Panc1 (cell line): ENCODE data around the gene UTF1. TPM values are rescaled to one million over a fixed set of nuclear protein-coding genes. Genes with fewer than 3 reads are reported as not detected.

Experiments
- ATAC-seq: fragments of 200-7000 bp; cut with Tn5 transposase; 2 replicates; pipeline ENCODE4 v1.9.1; 2020; ENCODE audit warnings: mild to moderate bottlenecking, moderate library complexity
- BruUV-seq: library from RNA; stranded (reverse); fragments of 400-500 nt; replicated peaks from 2 replicates; lab custom pipeline; 2021; lab: Mats Ljungman, UMichigan
- CTCF ChIA-PET: fragments of 300-600 bp; sonication (Branson Sonifier 250); formaldehyde crosslinking; loops from one replicate; lab custom pipeline; 2022; ENCODE audit warnings: antibody characterized with exemption; lab: Charles Lee
- POLR2A ChIA-PET: fragments of 300-600 bp; sonication (Branson Sonifier 250); formaldehyde crosslinking; loops from one replicate; lab custom pipeline; 2022; ENCODE audit warnings: antibody characterized with exemption; lab: Charles Lee
- DNase-seq: peaks from one replicate; pipeline ENCODE4 v3.0.0-alpha.2; 2010; ENCODE audit warnings: low read depth, low spot score
- H3K27ac ChIP-seq: 2 replicates; pipeline ENCODE4 v1.5.1; 2011; ENCODE audit warnings: mild to moderate bottlenecking, low read length, inconsistent platforms
- H3K27me3 ChIP-seq: fragments of 200-500 bp; sonication (Bioruptor generic); 2 replicates; pipeline ENCODE4 v1.6.0; 2014; ENCODE audit warnings: low read length, inconsistent platforms; ENCODE audit not compliant: control insufficient read depth, insufficient read depth
- H3K36me3 ChIP-seq: fragments of 200-500 bp; sonication (Bioruptor generic); 2 replicates; pipeline ENCODE4 v1.5.1; 2014; ENCODE audit warnings: inconsistent platforms, mild to moderate bottlenecking, low read length, moderate library complexity; ENCODE audit not compliant: control insufficient read depth, insufficient read depth
- H3K4me1 ChIP-seq: 2 replicates; pipeline ENCODE4 v1.5.1; 2011; ENCODE audit warnings: inconsistent platforms, mild to moderate bottlenecking, low read length, moderate library complexity; ENCODE audit not compliant: control insufficient read depth, insufficient read depth
- H3K4me3 ChIP-seq, 2 experiments: 2 replicates each; pipeline ENCODE4 v1.5.1; 2011 to 2012; ENCODE audit warnings: low read depth in 2 of 2, low read length in 2 of 2, mild to moderate bottlenecking in 2 of 2, inconsistent platforms in 1 of 2, moderate library complexity in 1 of 2
- H3K9me3 ChIP-seq: fragments of 200-500 bp; sonication (Bioruptor generic); 2 replicates; pipeline ENCODE4 v1.5.1; 2014; ENCODE audit warnings: low read depth, mild to moderate bottlenecking, inconsistent platforms, low read length, moderate library complexity; ENCODE audit not compliant: control insufficient read depth, insufficient read depth
- CTCF ChIP-seq: fragments of 450-650 bp; IDR thresholded peaks from 2 replicates; pipeline ENCODE4 v1.5.1; 2017; ENCODE audit warnings: mild to moderate bottlenecking
- POLR2AphosphoS5 ChIP-seq: IDR thresholded peaks from 2 replicates; pipeline ENCODE4 v1.6.1; 2012; ENCODE audit warnings: mild to moderate bottlenecking, low read depth, low read length, moderate library complexity
- REST ChIP-seq, 2 experiments: IDR thresholded peaks; 2 replicates each; pipeline ENCODE4 v1.6.1; 2011 to 2012; ENCODE audit warnings: low read depth in 2 of 2, control low read depth in 1 of 2, low read length in 1 of 2, mild to moderate bottlenecking in 1 of 2, moderate library complexity in 1 of 2; ENCODE audit not compliant: insufficient read depth in 1 of 2
- SIN3A ChIP-seq: IDR thresholded peaks from 2 replicates; pipeline ENCODE4 v1.6.1; 2012; ENCODE audit warnings: low read depth, mild to moderate bottlenecking, low read length, moderate library complexity, borderline replicate concordance; ENCODE audit not compliant: insufficient read depth
- TCF7L2 ChIP-seq: IDR thresholded peaks from 2 replicates; pipeline ENCODE4 v1.6.1; 2011; ENCODE audit warnings: mild to moderate bottlenecking, low read depth, low read length, inconsistent platforms
- in situ Hi-C: cut with HindIII; loops from 2 replicates; pipeline ENCODE4 v1.10.0; 2016; ENCODE audit warnings: low sequenced_read_pairs, low pct_unique_long_range_greater_than_20kb
- intact Hi-C: fragments of 100-400 bp; cut with micrococcal nuclease; formaldehyde crosslinking; loops from one replicate; pipeline ENCODE4 v1.10.0; 2022; ENCODE audit not compliant: unreplicated experiment
- total RNA-seq: library from RNA; stranded (reverse); gene quantifications from one replicate; pipeline ENCODE4 v1.2.1, GENCODE V29; 2021; ENCODE audit not compliant: unreplicated experiment

UTF1 gene
- total RNA-seq, 1 experiment from 2014 or later = not detected

- H3K4me3 ChIP-seq = no peak overlapping the region
- in situ Hi-C loops (no loop called here), intact Hi-C loops (no loop called here)
- ChIA-PET CTCF (no interaction called here), POLR2A (no interaction called here)
- no peaks in the 10 kb centered on the region for H3K9me3 ChIP-seq
- no TSS peak for BruUV-seq
- TF ChIP-seq TCF7L2 (no peak), REST (IDR thresholded peaks at IDR 0.05; ENCODE audit: insufficient read depth in 1 of 2, low read depth in 2 of 2, low read length in 1 of 2) (no peak), CTCF (no peak), SIN3A (no peak), POLR2AphosphoS5 (no peak)
- no peaks in the 10 kb centered on the region for H3K4me1 ChIP-seq
- peak; percentile 53 for ATAC-seq
- H3K36me3 ChIP-seq = no peaks in the 10 kb centered on the region
- DNase-seq = no peak
- no peak overlapping the region for H3K27ac ChIP-seq
- peaks cover 3% of the 10 kb centered on the region; the same call in 1 of the 2 replicates for H3K27me3 ChIP-seq
Measured at GRCh38 chr10:133230387-133231195, 574 bp downstream of the UTF1 start.

GRCh38 chr10:133231244-133231945, 1.4 kb downstream of the UTF1 start:
- ChIA-PET POLR2A (no interaction called here), CTCF (no interaction called here)
- ATAC-seq (no peak), DNase-seq (no peak)
- in situ Hi-C loops = no loop called here
- Histone ChIP-seq H3K9me3 (no peaks in the 10 kb centered on the region), H3K27me3 (peaks cover 3% of the 10 kb centered on the region; the same call in 1 of the 2 replicates), H3K4me3 (no peak overlapping the region), H3K4me1 (no peaks in the 10 kb centered on the region), H3K27ac (no peak overlapping the region), H3K36me3 (no peaks in the 10 kb centered on the region)
- no peak for TF ChIP-seq TCF7L2
- TF ChIP-seq SIN3A = no peak
- TF ChIP-seq CTCF = no peak
- no peak for TF ChIP-seq REST (IDR thresholded peaks at IDR 0.05; ENCODE audit: insufficient read depth in 1 of 2, low read depth in 2 of 2, low read length in 1 of 2)
- no peak for TF ChIP-seq POLR2AphosphoS5
- BruUV-seq = no TSS peak
- intact Hi-C loops = no loop called here
